ENCODE data around the gene INMT. TPM values are rescaled to one million over a fixed set of nuclear protein-coding genes. Genes with fewer than 3 reads are reported as not detected.

The INMT gene
- total and polyA plus RNA-seq, 12 donors = 12.3 to 57.3 (median 26.9) TPM

- Histone ChIP-seq H3K27ac (no peak overlapping the region), H3K27me3 (no peaks in the 10 kb centered on the region), H3K4me3 (no peak overlapping the region), H3K9me3 (no peaks in the 10 kb centered on the region), H3K4me1 (peaks cover 3 to 41% (median 31%) of the 10 kb centered on the region in 9 donors), H3K36me3 (no peaks in the 10 kb centered on the region)
- 87% methylated on average over 9 of the region's 9 CpGs for WGBS, 2 donors
- ATAC-seq (no peak), DNase-seq (no peak)
- TF ChIP-seq, protein P1, sequence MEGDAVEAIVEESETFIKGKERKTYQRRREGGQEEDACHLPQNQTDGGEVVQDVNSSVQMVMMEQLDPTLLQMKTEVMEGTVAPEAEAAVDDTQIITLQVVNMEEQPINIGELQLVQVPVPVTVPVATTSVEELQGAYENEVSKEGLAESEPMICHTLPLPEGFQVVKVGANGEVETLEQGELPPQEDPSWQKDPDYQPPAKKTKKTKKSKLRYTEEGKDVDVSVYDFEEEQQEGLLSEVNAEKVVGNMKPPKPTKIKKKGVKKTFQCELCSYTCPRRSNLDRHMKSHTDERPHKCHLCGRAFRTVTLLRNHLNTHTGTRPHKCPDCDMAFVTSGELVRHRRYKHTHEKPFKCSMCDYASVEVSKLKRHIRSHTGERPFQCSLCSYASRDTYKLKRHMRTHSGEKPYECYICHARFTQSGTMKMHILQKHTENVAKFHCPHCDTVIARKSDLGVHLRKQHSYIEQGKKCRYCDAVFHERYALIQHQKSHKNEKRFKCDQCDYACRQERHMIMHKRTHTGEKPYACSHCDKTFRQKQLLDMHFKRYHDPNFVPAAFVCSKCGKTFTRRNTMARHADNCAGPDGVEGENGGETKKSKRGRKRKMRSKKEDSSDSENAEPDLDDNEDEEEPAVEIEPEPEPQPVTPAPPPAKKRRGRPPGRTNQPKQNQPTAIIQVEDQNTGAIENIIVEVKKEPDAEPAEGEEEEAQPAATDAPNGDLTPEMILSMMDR (IDR thresholded peaks at IDR 0.05) = no peak
- intact Hi-C loops (cut with DNase I) = loop anchor here in 4 of 10 donors (10.0 kb wide), 2 partner anchors 130 to 320 kb away; no protein-coding TSS in a partner anchor
Observed at GRCh38 chr7:30805081-30805691, 53.3 kb downstream of the INMT start.

GRCh38 chr7:30805931-30806330 is 54.0 kb downstream of the INMT start:
- H3K27me3 ChIP-seq = no peaks in the 10 kb centered on the region
- DNase-seq = no peak
- H3K27ac ChIP-seq = no peak overlapping the region
- no peak for ATAC-seq
- no peaks in the 10 kb centered on the region for H3K9me3 ChIP-seq
- intact Hi-C loops (cut with DNase I) = loop anchor here in 4 of 10 donors (10.0 kb wide), 2 partner anchors 129 to 319 kb away; no protein-coding TSS in a partner anchor
- peaks cover 3 to 35% (median 25%) of the 10 kb centered on the region in 9 donors for H3K4me1 ChIP-seq
- no peak overlapping the region for H3K4me3 ChIP-seq
- H3K36me3 ChIP-seq = peaks cover 0 to 1% (median 0%) of the 10 kb centered on the region in 9 donors
- 87 to 90% methylated on average over 6 of the region's 6 CpGs for WGBS, 2 donors
- TF ChIP-seq, protein P1 (IDR thresholded peaks at IDR 0.05) = no peak

Other genes with a start within 250 kb of the INMT start
- 10 to 100 TPM; 13.8 to 29.3 (median 18.3) TPM for gene GGCT, start 247.3 kb upstream of the INMT start, total RNA-seq
- gene GGCT, start 247.3 kb upstream of the INMT start, polyA plus RNA-seq = 10 to 100 TPM; 31.7 to 54.2 TPM
- 10 to 100 TPM; 36.5 to 52.2 (median 40.8) TPM for gene GARS1, start 157.3 kb upstream of the INMT start, total RNA-seq
- gene GARS1, start 157.3 kb upstream of the INMT start, polyA plus RNA-seq = 10 to 100 TPM; 52.3 to 95.6 TPM
- gene CRHR2, start 69.7 kb upstream of the INMT start, total RNA-seq = 1 to 10 TPM in 1 of 10 donors, under 1 TPM in 8, not detected in 1; 0.07 to 1.0 (median 0.28) TPM
- 1 to 10 TPM in 1 of 2 donors, under 1 TPM in 1; 0.10 to 1.2 TPM for gene CRHR2, start 69.7 kb upstream of the INMT start, polyA plus RNA-seq
- gene MINDY4, start 19.3 kb downstream of the INMT start, total RNA-seq = 1 to 10 TPM; 2.1 to 5.4 (median 3.2) TPM
- 1 to 10 TPM; 1.9 to 2.4 TPM for gene MINDY4, start 19.3 kb downstream of the INMT start, polyA plus RNA-seq
- 100 to 1,000 TPM; 101 to 274 (median 171) TPM for gene AQP1, start 159.7 kb downstream of the INMT start, total RNA-seq
- gene AQP1, start 159.7 kb downstream of the INMT start, polyA plus RNA-seq = 100 to 1,000 TPM; 211 to 245 TPM
- not detected for gene GHRHR, start 211.8 kb downstream of the INMT start, total RNA-seq
- not detected for gene GHRHR, start 211.8 kb downstream of the INMT start, polyA plus RNA-seq